GM21717 (cell line): ENCODE measurements around the gene FLNB.

Experiments used
- ATAC-seq: cut with Tn5 transposase; IDR thresholded peaks from one replicate; pipeline ENCODE4 v1.9.1; 2021; ENCODE audit warnings: mild to moderate bottlenecking, moderate library complexity; ENCODE audit not compliant: unreplicated experiment

Gene FLNB

DNA sequence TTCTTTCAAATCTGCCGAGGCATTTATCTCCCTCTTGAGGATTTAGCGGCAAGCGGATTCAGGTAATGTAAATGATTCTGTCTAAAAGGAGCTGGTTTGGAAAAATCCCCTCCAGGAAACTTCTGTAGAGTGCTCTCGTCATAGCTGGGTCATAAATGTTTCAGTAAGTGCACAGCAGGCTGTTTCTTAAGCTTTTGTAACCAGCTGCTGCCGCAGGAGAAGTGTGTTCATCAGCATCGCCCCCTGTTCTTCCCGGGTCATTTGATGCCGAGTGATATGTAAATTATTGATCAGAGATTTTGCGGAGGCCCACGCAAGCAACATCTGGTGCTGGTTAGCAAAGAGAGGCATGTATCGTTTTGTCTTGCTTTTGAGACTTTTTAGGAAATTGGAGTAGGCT is 149.5 kb downstream of the FLNB start:
- no peak for ATAC-seq

DNA sequence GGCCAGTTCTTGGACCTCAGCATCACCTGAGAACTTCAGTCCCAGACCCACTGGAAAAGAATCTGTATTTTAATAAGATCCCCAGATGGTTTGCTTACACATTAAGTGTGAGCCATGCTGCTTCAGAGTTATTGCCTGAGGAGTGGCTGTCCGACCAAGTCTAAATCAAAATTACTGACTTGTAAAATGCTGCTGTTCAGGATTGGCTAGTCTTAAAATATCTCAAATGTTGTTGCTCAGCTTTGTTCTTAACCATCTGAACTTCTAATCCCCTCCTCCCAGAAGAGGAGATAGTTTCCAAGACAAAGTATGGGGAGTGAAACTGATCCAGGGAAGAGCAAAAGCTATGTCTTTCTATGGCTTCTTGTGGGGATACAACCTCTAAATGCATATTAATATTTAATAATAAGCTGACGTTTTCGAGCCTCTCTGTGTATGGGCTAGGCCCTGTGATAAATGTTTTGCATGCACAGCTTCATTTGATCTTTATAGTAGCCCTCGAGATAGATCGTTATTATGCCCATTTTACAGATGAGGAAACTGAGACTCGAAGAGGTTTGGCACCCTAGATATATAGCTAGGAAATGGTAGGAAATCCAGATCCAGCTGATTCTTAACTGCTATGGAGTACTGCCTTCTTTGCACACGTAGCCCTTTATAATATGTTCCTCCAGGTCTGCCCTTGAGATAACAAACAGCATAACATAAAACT is 150.4 kb downstream of the FLNB start:
- no peak for ATAC-seq

DNA sequence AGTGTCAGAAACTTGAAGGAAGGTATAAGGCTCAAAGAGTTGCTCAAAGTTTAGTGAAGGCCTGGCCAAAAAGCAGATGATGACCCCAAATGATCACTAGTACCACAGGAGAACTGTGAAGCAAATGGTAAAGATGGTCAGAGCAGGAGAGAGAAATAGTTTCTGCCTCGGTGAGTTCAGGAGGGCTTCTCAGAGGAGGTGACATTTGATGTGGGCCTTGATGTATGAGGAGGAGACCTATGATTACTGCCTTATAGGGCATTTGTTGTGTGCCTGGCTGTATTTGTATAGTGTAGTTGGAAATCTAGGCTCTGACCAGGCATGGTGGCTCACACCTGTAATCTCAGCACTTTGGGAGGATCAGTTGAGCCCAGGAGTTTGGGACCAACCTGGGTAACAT is 152.2 kb downstream of the FLNB start:
- ATAC-seq, result no peak

DNA sequence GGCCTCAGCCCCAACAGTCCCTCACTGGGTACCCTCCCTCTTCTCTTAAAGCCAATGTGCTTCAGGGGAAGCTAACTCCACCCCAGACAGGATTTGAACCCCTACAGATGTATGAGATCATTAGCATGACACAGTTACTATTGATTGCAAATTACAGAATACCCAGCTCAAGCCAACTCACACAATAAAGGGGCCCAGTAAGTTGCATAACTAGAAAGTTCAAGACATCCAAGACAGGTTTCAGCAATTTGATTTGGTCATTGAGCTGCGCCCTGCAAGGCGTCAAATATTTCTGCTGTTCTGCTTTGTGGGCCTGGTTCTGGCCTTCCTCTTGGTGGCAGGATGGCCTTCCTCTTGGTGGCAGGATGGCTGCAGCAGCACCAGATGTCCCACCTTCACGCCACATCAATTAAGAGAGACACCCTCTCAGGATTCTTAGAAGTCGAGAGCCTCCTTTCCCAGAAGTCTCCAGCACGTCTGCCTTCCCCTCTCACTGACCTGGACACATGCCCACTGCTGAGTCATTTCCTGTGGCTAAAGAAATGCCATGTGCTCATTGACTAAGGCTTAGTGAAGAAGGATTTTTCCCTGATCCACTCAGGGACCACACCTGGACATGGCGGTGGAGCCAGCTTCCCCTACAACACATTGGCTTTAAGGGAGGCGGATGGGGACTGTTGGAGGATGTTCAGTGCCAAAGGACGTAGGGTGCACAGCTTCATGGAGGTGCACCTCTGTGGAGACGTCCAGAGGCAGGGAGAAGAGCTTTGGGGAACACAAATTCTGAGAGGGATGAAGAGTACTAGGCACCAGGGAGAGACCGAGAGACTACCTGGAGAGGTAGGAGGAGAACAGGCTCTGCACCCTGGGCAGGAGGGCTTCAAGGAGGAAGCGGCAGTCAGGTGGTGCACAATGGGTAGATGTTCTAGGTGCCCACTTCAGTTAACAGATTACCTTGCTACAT is 153.5 kb downstream of the FLNB start:
- ATAC-seq, result no peak

DNA sequence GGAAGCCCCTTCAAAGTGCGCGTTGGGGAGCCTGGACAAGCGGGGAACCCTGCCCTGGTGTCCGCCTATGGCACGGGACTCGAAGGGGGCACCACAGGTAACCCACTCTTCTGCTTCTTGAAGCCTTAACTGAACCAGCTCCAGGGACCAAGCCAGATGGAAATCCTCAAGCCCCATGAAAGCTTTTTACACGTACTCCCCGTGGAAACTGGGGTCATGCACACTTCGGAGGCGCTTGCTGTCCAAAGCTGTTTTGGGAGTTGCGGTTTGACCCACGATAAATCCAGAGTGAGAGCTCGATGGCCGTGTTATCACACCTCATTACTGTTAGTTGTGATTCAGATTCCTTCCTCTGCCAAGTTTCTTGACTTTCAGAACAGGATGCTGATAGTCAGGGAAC is 155.0 kb downstream of the FLNB start:
- ATAC-seq, result no peak

DNA sequence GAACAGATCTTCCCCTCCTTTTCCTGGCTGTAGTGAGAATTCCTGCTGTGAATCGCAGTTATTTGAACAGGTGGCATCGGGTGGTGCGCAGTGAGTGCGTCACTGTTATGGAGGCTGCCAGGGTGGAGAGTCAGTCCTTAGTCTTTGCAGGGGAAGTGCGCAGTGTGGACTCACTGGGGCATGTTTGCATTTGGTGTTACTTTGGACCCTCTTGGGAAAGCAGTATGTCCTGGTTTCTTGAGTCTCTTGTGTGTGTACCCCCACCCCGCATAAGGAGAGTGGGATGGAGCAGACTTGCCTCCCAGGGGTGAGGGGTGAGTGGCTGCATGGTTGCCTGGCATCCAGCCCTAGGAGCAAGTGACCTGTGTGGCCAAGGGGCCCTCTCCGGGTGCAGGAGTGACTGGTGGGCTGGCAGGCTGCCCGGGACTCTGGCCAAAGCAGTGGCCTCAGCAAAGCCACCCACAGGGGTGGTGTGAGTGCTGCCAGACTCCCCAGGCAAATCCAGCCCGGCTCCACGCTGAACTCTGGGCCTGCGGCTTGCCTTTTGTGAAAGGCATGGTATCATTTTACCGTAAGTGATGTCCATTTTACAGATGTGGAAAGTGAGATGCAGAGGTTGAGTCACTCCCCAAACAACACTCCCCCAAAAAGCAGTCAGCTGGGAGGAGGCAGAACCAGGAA is 156.1 kb downstream of the FLNB start:
- ATAC-seq, result no peak

DNA sequence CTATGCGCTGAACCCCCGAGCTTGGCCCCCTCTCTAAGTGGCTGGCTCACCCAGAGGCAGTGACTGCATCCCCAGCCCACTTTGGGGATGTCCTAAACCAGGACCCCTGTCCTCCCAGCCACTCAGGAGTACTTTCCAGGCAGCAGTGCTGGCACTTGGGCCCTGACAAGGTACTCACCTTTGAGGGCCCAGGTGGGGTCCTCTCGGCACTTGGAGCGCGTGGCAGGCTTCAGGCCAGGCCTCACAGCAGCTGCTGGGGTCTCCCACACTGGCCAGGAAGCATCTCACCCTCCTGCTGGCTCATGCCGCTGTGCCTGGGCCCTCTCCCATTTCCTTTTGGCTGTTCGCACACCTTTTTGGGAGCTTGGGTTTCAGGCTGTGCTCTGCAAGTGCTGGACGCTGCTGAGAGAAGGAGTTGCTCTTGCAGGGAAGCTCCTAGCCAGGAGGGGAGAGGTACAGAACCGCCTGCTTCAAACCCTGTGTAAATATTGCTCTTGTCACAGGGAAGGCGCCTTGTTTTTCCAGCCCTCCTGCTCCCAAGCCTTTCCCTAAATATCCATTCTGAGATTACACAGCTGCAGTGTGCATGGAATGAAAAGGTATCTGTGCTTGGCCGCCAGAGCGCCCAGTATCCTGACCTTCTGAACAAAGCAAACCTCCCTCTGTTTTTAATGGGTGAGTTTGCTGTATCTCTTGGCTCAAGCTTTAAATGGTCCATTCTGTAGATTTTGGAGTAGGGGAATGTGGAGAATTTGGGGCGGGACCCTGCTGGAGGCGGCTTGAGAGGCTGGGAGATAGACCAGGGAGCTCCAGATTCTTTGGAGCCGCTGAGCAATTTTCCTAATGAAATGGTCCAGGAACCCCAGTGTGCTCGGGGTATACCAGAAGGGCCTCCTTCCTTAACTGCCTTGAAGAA is 156.9 kb downstream of the FLNB start:
- ATAC-seq, result no peak

DNA sequence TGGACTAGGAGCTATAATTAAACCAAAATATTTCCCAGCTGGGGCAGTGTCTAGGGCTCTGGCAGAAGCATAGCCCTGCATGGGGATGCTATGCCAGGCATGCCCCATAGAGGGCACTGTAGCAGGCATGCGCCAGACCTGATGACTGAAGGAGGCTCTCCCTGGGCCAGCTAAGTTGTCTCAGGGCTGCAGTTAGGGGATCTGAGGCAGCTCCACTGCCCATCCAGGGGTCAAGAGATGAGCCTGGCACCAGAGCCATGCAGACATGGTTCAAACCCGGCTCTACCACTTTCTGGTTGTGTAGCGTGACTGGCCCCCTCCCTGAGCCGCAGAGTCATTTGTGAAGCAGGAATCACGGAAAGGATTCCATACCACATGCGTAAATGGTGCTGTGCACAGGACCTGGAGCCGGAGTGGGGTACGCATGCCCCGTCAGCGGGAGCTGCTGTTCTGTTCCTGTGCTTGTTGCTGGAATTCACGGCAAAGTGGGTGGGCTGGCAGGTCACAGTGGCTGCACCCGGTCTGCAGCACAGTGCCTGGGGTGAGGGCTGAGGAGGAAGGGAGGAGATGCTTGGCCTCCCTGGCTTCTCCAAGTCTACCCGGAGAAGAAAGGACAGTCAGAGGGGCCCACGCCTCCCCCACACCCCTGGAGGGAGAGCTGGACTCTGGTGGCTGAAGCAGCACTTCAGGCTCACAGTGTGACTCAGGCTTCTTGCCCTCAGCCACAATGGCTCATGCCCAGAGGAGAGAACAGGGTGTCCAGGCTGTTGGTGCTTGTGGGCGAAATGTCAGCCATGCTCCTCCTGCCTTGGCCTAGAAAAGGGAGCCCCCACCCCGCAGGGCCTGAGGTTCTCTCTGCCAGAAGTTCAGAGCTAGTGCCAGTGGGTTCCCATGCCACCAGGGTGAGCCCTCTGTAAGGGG is 159.5 kb downstream of the FLNB start:
- no peak for ATAC-seq

DNA sequence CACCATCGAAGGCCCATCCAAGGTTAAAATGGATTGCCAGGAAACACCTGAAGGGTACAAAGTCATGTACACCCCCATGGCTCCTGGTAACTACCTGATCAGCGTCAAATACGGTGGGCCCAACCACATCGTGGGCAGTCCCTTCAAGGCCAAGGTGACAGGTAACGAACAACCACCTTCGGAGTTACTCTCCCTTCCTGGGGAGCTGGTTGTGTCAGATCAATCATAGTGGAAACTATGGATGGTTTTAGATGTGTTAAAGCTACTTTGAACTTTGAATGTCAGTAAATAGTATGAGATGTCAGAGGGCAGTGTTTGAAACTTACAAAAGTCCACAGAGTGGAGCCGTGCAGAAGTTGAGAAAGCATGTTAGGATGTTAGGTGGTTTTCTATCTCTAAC is 160.3 kb downstream of the FLNB start:
- no peak for ATAC-seq

DNA sequence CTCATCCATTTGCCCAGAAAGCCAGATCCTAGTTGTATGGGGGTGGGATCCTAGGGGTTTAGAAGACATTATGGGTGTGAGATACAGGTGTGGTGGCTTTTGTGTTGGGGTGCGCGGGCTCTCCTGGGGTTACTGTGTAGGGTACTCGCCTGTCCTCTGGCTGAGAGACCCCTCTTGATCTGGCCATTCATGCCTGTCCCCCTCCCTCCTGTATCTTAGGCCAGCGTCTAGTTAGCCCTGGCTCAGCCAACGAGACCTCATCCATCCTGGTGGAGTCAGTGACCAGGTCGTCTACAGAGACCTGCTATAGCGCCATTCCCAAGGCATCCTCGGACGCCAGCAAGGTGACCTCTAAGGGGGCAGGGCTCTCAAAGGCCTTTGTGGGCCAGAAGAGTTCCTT is 161.1 kb downstream of the FLNB start:
- ATAC-seq, result no peak

DNA sequence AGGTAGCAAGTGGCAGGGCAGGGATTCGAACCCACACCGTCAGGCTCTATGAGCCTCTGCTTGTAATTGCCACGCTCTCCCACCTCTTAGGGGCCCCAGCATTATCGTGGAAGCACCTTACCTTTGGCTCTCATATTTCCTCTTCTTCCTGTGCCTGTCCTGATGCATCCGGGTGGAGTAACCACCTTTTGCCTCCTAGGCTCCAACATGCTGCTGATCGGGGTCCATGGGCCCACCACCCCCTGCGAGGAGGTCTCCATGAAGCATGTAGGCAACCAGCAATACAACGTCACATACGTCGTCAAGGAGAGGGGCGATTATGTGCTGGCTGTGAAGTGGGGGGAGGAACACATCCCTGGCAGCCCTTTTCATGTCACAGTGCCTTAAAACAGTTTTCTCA is 162.2 kb downstream of the FLNB start:
- no peak for ATAC-seq

DNA sequence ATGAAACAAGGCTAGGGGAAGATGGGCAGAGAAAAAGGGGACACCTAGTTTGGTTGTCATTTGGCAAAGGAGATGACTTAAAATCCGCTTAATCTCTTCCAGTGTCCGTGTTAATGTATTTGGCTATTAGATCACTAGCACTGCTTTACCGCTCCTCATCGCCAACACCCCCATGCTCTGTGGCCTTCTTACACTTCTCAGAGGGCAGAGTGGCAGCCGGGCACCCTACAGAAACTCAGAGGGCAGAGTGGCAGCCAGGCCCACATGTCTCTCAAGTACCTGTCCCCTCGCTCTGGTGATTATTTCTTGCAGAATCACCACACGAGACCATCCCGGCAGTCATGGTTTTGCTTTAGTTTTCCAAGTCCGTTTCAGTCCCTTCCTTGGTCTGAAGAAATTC is 162.9 kb downstream of the FLNB start:
- ATAC-seq, result no peak

DNA sequence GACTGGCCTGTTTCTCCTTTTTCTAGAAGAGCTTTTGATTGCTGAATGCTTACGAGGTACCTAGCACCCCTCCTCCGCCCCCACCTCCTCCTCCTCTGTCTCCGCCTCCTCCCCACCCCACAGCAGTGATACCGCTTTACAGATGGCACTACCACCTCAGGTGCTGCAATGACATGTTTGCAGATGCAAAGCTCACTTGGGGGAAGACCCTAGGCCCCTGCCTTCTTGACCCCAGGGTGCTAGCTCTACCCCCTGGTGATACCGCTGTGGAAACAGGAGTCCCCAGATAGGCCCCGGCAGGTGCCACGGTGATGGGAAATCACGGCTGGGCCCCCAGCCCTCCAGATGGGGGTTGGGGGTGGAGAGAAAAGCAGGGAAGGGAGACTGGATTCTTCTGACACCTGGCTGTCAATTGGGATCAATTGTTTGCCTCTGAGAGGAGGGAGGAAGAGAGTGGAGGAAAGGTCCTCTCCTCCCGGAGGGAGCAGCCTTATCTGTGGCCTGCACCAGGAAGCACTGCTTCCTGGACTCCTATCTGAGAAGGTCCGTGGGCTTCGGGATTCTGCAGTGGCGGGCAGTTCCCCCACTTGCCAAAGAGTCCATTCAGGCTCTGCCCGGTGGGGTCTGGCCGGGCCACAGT is 164.9 kb downstream of the FLNB start:
- no peak for ATAC-seq

DNA sequence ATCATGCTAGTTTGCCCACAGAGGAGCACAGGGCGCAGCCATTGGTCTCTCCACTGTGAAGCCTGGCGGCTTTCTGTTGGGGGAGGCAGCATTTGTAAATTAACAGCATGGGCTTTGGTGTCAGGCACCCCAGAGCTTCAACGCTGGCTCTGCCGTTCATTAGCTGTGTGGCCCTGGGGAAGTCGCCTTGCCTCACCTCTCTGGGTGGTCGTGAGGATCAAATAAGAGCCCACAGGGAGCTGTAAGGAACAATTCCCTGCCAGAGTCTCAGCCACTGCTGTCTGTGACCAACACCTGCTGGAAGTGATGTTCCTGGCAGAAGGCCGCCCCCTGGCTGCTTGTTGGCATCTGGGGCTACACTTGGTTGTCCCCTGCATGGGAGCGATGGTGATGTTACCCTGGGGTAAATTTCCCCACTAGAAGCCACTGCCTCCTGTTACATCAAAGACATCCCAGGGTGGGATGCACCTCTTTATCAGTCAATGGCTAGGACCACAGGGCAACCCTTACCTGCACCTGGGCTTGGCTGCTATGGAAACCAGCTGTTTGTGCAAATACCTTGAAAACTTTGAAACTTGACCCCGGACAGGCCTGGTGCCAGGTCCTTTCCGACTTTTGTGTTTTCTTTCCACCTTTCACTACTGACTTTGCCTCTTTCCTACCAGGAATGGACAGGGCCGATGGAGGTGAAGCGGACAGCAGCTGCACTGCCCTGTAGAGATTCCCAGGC is 165.6 kb downstream of the FLNB start:
- no peak for ATAC-seq

DNA sequence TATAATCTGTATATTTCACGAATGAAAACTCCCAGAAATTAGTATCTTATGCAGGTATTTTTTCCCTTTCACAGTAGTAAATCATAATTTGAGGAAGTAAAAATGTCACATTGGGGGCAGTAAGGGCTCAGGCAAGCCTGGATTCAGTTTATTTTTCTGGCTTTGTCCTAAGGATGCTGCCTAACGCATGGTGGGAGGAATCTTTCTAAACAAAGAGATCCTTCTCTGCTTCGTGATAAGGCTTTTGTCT is 166.9 kb downstream of the FLNB start:
- no peak for ATAC-seq

DNA sequence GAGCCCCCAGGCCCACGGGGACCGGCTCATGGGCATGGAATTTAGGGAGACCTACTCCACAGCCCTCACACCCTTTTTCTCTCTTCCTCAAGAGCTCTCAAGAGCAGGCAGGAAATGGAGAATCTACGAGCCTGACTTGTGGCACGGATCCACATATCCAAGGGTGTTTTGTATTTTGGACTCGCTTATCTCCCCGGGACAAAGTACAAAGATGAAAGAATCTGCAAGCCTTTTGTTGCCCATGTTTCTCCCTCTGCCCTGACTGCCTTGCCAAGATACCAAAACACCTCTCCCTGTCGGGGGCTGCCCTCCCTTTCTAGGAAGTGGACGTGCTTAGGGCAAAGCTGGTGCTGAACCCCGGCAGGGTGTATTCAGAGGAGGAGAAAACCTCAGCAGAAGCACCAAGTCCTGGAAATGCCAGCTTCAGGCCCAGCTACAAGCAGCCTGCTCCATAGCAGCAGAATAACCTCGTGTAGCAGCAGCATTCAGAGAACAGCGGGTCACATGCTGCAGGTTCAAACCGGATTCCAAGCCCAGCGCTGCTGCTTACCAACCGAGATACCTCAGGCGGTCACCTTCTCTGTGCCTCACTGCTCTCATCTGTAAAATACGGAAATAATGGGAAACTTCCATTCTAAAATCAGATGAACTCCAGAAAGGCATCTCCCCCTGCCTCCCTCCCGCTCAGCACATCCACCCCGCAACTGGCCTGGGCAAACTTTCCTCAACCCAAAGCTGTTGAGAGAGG is 167.4 kb downstream of the FLNB start:
- no peak for ATAC-seq

DNA sequence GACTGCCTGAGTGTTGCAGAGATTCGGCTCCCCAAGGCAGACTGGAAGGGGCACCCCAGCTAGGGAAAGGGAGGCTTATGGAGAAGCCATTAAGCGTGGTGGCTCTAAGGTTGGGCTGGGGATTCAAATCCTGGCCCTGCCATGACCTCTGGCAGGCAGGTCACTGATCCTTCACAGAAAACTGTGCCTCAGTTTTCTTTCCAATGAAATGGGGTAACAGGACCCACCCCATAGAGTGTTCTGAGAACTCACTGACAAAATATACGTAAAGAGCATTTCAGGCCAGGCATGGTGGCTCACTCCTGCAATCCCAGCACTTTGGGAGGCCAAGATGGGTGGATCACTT is 167.9 kb downstream of the FLNB start:
- ATAC-seq, result no peak

DNA sequence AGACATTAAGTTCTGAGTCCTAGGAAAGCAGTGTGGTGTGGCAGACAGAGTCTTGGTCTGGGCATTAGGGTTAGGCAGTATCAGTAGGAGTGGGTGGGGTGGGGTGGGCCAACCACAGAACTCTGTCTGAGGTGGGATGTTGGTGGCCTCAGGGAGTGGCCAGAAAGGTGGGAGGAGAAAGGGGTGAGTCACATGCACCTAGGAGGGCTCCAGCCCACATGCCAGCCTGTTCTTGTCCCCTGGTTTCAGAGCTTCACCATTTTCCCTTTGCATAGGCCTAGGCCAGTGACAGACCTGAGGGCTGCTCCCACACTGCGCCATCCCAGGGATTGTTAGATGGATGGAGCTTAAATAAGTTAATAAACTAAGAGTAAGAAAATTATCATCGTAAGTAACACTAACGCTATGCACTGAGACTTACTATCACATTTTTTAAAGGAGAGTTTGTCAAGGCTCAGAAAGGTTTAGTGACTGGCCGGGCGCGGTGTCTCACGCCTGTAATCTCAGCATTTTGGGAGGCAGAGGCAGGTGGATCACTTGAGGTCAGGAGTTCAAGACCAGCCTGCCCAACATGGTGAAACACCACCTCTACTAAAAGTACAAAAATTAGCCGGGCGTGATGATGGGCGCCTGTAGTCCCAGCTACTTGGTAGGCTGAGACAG is 168.7 kb downstream of the FLNB start:
- ATAC-seq, result no peak
